ENCODE results near the gene ERCC6.

ERCC6 gene

DNA sequence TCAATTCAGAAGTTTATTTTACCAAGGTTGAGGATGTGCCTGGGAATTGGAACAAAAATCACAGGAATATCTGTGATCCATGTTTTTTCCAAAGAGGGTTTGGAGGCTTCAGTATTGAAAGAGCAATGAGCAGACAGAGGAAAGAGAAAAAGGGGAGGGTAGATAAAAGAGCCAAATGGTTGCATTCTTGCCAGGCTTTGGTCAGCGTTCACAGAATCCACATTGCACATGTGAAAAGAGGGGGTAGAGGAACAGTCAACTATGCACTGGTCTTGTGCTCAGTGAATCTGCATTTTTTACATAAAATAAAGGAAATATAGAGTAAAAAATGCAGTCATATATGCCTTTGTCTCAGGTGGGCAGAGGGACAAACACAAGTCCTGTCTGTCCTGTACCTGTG lies 20.6 kb upstream of the ERCC6 start:
- no peaks in the 10 kb centered on the region for H3K4me1 Mint-ChIP-seq
- no peak for DNase-seq (ENCODE audit: low spot score in 2 of 2)
- no peaks in the 10 kb centered on the region for H3K9me3 Mint-ChIP-seq
- H3K36me3 Mint-ChIP-seq: no peaks in the 10 kb centered on the region
- ATAC-seq: no peak
- H3K27ac Mint-ChIP-seq: no peak overlapping the region
- no peak overlapping the region for H3K4me3 Mint-ChIP-seq

DNA sequence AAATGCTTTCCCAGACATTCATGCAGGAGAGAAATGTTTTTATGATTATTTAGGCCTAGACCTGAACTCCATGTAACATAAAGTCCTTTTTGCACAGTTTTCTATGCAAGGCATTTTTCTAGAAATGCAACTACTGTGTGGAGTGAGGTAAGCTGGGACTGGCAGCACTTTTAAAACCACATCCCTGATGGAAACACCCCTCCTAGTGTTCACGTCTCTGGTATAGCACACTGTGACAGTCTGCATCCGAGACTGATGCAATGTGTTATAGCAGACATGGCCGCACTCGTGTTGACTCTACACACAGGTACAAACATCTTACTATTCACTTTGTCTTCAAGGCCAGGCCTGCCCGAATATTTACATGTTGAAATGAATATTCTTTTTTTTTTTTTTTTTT lies 19.3 kb upstream of the ERCC6 start:
- no peaks in the 10 kb centered on the region for H3K36me3 Mint-ChIP-seq
- no peaks in the 10 kb centered on the region for H3K4me1 Mint-ChIP-seq
- DNase-seq (ENCODE audit: low spot score in 2 of 2) (no peak), ATAC-seq (no peak)
- no peak overlapping the region for H3K27ac Mint-ChIP-seq
- no peak overlapping the region for H3K4me3 Mint-ChIP-seq
- H3K9me3 Mint-ChIP-seq: no peaks in the 10 kb centered on the region

DNA sequence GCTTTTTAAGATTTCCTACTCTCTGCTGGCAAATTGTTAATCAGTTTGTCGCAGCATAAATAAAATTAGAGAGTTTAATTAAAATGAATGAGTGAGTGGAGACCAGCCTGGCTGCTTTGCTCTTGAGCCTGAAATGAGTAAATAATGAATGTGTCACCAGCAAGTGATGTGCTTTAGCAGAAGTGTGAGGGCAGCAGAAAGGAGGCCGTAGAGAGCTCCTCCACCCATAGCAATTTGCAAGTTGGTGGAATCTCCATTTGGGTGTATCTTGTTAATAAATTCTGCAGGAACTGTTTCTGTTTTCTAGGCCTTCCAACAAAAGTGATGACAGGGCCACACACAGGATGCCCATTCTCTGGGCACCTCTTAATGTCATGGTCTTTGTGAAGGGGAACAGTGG lies 18.8 kb upstream of the ERCC6 start:
- Mint-ChIP-seq H3K9me3 (no peaks in the 10 kb centered on the region), H3K4me1 (no peaks in the 10 kb centered on the region), H3K36me3 (no peaks in the 10 kb centered on the region), H3K4me3 (no peak overlapping the region), H3K27ac (no peak overlapping the region)
- no peak for DNase-seq (ENCODE audit: low spot score in 2 of 2)
- ATAC-seq: no peak

DNA sequence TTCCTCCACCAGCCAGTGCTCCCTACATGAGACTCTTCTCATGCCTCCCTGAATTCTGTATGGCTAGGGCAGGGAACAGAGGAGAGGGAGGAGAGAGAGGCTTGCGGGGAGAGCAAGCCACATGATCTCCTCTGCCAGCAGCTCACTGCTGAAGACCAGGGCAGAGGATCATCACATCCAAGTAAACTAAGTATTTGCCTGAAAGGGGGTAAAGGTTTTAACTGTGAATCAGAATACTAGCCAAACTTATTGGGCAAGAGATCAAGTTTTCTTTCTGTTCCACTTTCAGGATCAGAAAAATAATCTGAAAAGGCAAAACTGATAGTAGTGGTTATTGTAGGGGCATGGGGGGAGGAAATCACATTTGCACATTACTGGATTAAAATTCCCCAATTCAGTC lies 17.8 kb upstream of the ERCC6 start:
- no peak overlapping the region for H3K4me3 Mint-ChIP-seq
- no peak for ATAC-seq
- H3K36me3 Mint-ChIP-seq: no peaks in the 10 kb centered on the region
- DNase-seq (ENCODE audit: low spot score in 2 of 2): no peak
- H3K27ac Mint-ChIP-seq: no peak overlapping the region
- H3K4me1 Mint-ChIP-seq: no peaks in the 10 kb centered on the region
- no peaks in the 10 kb centered on the region for H3K9me3 Mint-ChIP-seq

DNA sequence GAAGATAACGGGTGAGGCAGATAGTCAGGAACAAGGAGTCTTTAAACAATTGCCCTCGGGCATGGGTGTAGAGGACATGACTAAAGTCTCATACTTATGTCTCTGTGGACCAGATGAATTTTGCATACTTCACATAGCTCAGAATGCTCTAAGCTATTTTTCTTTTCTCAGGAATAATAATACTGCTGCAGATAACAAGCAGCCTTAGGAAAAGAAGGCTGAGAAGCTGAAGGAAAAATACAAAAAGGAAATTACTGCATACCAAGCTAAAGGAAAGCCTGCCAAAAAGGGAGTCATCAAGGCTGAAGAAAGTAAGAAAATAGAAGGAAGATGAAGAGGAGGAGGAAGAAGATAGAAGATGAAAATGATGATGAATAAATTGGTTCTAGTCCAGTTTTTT lies 13.4 kb upstream of the ERCC6 start:
- no peak overlapping the region for H3K4me3 Mint-ChIP-seq
- no peaks in the 10 kb centered on the region for H3K36me3 Mint-ChIP-seq
- H3K4me1 Mint-ChIP-seq: no peaks in the 10 kb centered on the region
- H3K27ac Mint-ChIP-seq: no peak overlapping the region
- H3K9me3 Mint-ChIP-seq: no peaks in the 10 kb centered on the region
- no peak for ATAC-seq
- no peak for DNase-seq (ENCODE audit: low spot score in 2 of 2)

DNA sequence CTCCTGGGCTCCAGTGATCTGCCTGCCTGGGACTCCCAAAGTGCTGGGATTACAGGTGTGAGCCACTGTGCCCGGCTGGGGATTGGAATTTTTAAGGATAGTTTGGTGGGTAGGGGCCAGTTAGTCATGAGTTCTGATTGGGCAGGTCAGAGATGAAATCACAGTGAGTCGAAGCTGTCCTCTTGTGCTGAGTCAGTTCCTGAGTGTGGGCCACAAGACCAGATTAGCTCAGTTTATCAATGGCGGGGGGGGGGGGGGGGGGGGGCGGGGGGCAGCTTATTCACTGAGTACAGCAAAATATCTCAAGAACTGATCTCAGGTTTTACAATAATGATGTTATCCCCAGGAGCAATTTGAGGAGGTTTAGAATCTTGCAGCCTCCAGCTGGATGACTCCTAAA lies 11.6 kb upstream of the ERCC6 start:
- no peak for ATAC-seq

DNA sequence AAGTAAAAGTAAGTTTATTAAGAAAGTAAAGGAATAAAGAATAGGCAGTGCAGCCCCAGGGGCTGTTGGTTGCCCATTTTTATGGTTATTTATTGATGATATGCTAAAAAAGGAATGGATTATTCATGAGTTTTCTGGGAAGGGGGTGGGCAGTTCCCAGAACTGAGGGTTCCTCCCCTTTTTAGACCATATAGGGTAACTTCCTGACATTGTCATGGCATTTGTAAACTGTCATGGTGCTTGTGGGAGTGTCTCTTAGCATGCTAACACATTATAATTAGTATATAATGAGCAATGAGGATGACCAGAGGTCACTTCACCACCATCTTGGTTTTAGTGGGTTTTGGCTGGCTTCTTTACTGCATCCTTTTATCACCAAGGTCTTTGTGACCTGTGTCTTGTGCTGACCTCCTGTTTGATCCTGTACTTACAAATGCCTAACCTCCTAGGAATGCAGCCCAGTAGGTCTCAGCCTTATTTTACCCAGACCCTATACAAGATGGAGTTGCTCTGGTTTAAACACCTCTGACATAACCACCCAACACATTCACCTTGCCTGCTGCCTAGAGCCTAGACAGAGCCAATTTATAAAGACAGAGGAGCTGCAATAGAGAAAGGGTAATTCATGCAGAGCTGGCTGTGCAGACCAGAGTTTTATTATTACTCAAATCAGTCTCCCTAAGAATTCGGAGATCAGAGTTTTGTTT lies 10.9 kb upstream of the ERCC6 start:
- ATAC-seq (no peak), DNase-seq (ENCODE audit: low spot score in 2 of 2) (no peak)
- Mint-ChIP-seq H3K9me3 (no peaks in the 10 kb centered on the region), H3K4me3 (no peak overlapping the region), H3K36me3 (no peaks in the 10 kb centered on the region), H3K4me1 (no peaks in the 10 kb centered on the region), H3K27ac (no peak overlapping the region)

More for the DNA sequence above, 11.6 kb upstream of the ERCC6 start:
- H3K4me1 Mint-ChIP-seq: no peaks in the 10 kb centered on the region
- DNase-seq (ENCODE audit: low spot score in 2 of 2): no peak
- H3K27ac Mint-ChIP-seq: no peak overlapping the region
- no peak overlapping the region for H3K4me3 Mint-ChIP-seq
- H3K9me3 Mint-ChIP-seq: no peaks in the 10 kb centered on the region
- H3K36me3 Mint-ChIP-seq: no peaks in the 10 kb centered on the region

DNA sequence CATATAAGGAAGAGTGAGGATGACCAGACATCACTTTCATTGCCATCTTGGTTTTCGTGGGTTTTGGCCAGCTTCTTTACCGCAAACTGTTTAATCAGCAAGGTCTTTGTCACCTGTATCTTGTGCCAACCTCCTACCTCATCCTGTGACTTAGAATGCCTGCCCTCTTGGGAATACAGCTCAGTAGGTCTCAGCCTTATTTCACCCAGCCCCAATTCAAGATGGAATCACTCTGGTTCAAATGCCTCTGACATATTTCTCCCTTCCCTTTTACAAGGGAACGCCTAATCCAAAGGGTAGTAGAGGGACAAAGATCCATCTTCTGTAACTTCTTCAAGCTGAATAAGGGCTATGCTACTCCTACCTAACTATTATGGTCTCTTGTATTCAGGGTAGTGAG lies 4.7 kb upstream of the ERCC6 start:
- Mint-ChIP-seq H3K36me3 (peaks cover 8% of the 10 kb centered on the region), H3K4me3 (no peak overlapping the region), H3K9me3 (no peaks in the 10 kb centered on the region), H3K4me1 (peaks cover 12% of the 10 kb centered on the region), H3K27ac (no peak overlapping the region)
- ATAC-seq (no peak), DNase-seq (ENCODE audit: low spot score in 2 of 2) (no peak)

DNA sequence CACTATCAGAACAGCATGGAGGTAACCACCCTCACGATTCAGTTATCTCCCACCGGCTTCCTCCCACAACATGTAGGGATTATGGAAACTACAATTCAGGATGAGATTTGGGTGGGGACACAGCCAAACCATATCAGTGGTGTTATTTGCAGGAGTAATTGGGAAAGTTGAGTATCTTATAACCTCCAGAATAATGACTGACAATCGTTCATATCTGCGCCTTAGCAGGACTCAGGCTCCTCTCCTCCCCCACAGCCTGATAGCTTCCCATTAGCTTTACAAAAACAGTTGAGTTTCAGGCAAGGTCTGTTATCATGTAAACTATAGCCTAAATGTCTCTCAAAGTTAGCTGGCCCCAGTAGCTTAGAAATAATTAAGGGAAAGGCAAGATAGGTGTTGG lies 3.4 kb upstream of the ERCC6 start:
- Mint-ChIP-seq H3K36me3 (peaks cover 13% of the 10 kb centered on the region), H3K9me3 (no peaks in the 10 kb centered on the region), H3K27ac (no peak overlapping the region), H3K4me3 (no peak overlapping the region), H3K4me1 (peaks cover 19% of the 10 kb centered on the region)
- DNase-seq (ENCODE audit: low spot score in 2 of 2) (no peak), ATAC-seq (no peak)

DNA sequence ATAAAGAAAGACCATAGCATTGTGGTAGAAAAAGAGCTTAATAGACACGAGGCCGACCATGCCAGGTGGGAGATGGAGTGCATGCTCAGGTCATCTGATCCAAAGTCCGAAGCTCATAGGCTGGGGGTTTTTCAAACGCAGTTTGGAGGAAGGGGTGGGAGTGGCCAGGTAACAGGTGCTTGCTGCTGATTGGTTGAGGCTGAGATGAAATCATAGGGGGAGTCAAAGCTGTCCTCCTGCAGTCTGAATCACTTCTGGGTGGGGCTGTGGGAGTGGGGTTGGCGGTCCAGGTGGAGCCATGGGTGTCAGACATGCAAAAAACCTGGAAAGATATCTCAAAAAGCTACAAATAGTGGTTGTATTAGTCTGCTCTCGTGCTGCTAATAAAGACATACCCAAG lies 2.8 kb upstream of the ERCC6 start:
- Mint-ChIP-seq H3K36me3 (peaks cover 13% of the 10 kb centered on the region), H3K4me1 (peaks cover 21% of the 10 kb centered on the region), H3K27ac (no peak overlapping the region), H3K9me3 (no peaks in the 10 kb centered on the region), H3K4me3 (no peak overlapping the region)
- ATAC-seq (no peak), DNase-seq (ENCODE audit: low spot score in 2 of 2) (no peak)

DNA sequence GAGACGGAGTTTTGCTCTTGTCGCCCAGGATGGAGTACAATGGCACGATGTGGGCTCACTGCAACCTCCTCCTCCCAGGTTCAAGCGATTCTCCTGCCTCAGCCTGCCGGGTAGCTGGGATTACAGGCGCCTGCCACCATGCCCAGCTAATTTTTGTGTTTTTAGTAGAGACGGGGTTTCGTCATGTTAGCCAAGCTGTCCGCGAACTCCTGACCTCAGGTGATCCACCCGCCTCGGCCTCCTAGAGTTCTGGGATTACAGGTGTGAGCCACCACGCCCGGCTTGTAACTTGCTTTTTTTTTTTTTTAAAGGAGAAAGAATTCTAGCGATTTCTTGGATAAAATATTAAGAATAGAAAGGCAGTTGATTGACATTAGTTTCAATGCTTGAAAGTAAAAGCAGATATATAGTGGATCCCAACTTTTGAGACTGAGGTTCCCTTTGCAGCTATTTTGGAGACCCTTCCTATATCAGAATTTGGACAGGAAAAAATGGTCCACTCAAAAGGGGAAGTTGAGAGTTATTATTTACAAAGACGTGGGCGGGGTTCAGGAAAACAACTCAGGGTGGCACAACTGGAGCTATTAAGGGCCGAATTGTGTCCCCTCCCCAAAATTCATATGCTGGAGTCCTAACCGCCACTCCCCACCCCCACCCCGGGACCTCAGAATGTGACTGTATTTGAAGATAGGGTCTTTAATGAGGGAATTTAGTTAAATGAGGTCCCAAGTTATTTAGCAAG lies 1.3 kb upstream of the ERCC6 start:
- peaks cover 25% of the 10 kb centered on the region for H3K36me3 Mint-ChIP-seq
- peak overlapping the region; percentile 93 for H3K27ac Mint-ChIP-seq
- no peak for ATAC-seq
- H3K4me3 Mint-ChIP-seq: peak overlapping the region; percentile 87
- H3K9me3 Mint-ChIP-seq: no peaks in the 10 kb centered on the region
- no peak for DNase-seq (ENCODE audit: low spot score in 2 of 2)
- peaks cover 34% of the 10 kb centered on the region for H3K4me1 Mint-ChIP-seq

DNA sequence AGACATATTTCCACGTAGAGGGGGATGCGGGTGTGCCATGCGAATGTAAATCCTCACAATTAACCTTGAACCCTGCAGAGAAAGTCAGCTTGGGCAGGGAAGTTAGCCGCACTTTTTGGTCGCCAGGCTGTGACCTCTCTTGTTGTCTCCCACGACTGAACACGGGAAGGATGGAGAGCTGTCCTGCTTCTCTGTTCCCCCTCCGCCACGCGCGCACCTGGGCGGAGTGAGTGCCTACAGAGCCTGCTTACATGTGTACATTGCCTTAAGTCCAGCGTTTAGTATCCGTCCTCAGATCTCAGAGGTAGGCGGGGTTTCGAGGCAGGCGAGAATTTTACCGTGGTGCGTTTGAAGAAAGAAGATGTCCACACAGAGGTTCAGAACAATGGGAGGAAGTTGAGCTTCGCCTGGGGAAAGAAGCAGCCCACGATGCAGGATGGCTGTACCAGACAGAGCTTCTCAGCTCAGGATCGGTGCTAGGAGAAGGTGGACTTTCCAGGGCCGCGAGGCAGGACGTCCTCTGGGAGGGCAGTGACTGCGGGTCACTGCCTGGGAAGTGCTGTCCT lies 482 bp upstream of the ERCC6 start:
- ATAC-seq (peak; percentile 36), DNase-seq (ENCODE audit: low spot score in 2 of 2) (no peak)
- Mint-ChIP-seq H3K4me3 (peak overlapping the region; percentile 87), H3K36me3 (peaks cover 30% of the 10 kb centered on the region), H3K27ac (peak overlapping the region; percentile 93), H3K4me1 (peaks cover 42% of the 10 kb centered on the region), H3K9me3 (no peaks in the 10 kb centered on the region)

DNA sequence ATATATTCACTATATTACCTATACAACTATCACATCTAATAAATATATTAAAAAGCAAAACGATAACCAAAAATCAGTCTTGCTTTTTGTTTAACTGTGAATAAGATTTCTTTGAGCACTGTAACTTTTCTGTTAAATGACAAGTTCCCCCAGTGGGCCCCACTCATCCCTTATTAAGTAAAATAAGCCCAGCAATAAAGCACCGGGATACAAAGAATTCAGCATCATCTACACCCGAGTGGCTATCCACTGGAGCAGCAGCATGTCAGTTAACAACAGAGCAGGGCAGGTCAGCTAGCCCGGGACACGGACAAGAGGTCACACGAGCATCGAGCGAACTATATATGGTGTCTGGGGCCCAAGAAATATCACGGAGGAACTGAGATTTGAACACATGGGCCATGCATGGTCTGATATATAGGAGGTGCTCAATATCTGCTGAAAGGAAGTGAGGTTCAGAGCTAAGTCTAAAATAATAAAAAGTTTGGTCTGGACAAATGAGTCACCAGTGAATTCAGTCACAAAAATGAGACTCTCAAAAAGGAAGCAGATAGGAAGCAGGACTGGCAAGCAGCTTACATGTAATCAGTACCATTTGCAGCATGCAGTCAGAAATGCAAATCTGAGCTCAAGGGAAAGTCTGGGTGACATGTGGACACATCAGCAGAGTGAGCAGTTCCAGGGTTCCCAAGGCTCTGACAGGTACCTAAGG lies 4.1 kb downstream of the ERCC6 start:
- peak; percentile 36 for ATAC-seq
- H3K9me3 Mint-ChIP-seq: no peaks in the 10 kb centered on the region
- peak overlapping the region; percentile 69 for H3K27ac Mint-ChIP-seq
- peak in 1 of 2 donors; percentile 53 for DNase-seq (ENCODE audit: low spot score in 2 of 2)
- H3K36me3 Mint-ChIP-seq: peaks cover 58% of the 10 kb centered on the region
- H3K4me1 Mint-ChIP-seq: peaks cover 53% of the 10 kb centered on the region
- H3K4me3 Mint-ChIP-seq: no peak overlapping the region

DNA sequence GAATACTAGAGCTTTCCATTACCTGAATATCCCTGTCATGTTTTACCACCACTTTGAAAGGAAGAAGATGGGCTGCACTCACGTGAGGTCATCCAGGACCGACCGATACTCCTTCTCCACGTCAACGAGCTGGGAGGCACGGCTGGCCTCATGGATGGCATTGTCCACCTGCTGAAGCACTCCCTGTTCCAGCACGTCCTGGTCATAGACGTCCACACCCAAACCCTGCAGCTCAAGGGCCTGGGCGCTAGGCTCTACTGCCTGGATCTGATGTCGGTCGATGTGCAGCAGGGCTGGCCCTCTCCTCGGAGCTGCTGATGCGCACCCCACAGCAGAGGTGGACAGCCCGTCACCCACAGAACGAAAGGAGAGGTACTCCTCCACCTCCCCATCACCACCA lies 6.5 kb downstream of the ERCC6 start:
- Mint-ChIP-seq H3K4me1 (peaks cover 45% of the 10 kb centered on the region), H3K27ac (no peak overlapping the region), H3K4me3 (no peak overlapping the region), H3K36me3 (peaks cover 69% of the 10 kb centered on the region), H3K9me3 (no peaks in the 10 kb centered on the region)
- ATAC-seq: no peak
- DNase-seq (ENCODE audit: low spot score in 2 of 2): no peak

DNA sequence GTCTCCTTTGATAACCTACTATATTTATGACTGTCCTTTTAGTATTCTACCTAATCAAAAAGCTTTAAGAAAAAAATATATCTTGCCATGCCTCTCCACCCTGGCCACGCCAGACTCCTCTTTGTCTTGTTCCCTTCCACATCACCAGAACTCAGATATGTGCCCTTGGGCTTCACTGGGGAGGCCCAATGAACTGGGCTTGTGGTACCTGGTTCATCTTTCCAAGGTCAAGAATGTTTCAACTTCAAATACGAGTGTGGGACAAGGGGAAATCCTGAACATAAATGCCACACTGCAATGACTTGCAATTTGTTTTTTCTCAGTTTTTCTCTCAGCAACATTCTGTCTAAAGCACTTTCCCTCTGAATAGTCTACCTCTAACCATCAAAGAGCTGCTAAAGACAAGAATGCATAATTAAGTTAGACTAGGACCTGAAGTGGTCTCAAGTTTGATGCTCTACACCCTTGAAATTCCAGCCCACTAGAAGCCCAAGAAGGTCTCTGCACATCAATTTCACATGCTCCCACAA lies 9.9 kb downstream of the ERCC6 start:
- ATAC-seq (no peak), DNase-seq (ENCODE audit: low spot score in 2 of 2) (no peak)
- Mint-ChIP-seq H3K9me3 (no peaks in the 10 kb centered on the region), H3K4me3 (no peak overlapping the region), H3K27ac (no peak overlapping the region), H3K4me1 (peaks cover 23% of the 10 kb centered on the region), H3K36me3 (peaks cover 86% of the 10 kb centered on the region)

Data from stimulated activated effector memory CD8-positive, alpha-beta T cell treated with anti-CD3 and anti-CD28 coated beads, Interleukin-12 subunit alpha, Interleukin-12 subunit beta, amount 100 ng/mL, for 72 hours (primary cell).